Head of caudate nucleus (tissue), 42 donors: ENCODE measurements around the gene GPC2.
"Not testable (repeated sequence)": the region's sequence is repeated elsewhere in the genome, so short reads cannot be mapped to it uniquely, and the experiment has no call there.

Experiments used
- DNase-seq, 42 donors: peaks; one replicate each; pipeline versions ENCODE4 v3.0.0 to v3.0.0-alpha.2; 2020 to 2021; ENCODE audit warnings: mixed read lengths in 7 of 42
- intact Hi-C: fragments of 100-400 bp; cut with DNase I; formaldehyde crosslinking; loops from one replicate; pipeline ENCODE4 v1.15.0; 2022

Gene GPC2

GRCh38 chr7:100177045-100178001, at the start of gene GPC2, which contains the start of gene STAG3:
TSS of gene GPC2 (minus strand) at chr7:100177381. CDS start at chr7:100177199, 182 bp downstream.
TSS of gene STAG3 (plus strand) at chr7:100177918. CDS start at chr7:100180557, 2,639 bp downstream.
- intact Hi-C loops: no loop called here

DNA sequence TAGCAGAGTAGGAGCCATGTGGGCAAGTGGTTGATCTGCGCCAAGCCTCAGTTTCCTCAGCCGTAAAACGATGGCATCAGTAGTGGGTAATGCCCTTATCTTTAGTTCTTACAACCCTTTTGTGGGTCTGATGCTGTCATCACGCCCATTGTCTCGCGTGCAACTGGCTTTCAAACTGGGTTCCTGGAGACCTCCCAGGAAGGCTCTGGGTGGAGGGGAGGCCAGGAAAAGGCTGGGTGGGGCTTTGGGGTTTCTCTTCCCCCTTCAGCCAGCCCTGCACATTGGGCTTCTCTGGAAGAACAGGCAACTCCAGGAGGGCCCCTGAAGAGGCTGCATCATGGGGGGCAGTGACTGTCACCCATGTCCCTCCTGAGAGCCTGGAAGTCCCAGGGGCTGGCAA, 47.7 kb upstream of the GPC2 start:
- intact Hi-C loops, DNase-seq: not testable (repeated sequence)

More at GRCh38 chr7:100177045-100178001, at the start of gene GPC2, which contains the start of gene STAG3:
- peak; percentile 85 to 96 (median 93) for DNase-seq

- intact Hi-C loops, DNase-seq: not testable (repeated sequence)
These were observed 46.3 kb upstream of the GPC2 start for GRCh38 chr7:100223376-100223927.

DNA sequence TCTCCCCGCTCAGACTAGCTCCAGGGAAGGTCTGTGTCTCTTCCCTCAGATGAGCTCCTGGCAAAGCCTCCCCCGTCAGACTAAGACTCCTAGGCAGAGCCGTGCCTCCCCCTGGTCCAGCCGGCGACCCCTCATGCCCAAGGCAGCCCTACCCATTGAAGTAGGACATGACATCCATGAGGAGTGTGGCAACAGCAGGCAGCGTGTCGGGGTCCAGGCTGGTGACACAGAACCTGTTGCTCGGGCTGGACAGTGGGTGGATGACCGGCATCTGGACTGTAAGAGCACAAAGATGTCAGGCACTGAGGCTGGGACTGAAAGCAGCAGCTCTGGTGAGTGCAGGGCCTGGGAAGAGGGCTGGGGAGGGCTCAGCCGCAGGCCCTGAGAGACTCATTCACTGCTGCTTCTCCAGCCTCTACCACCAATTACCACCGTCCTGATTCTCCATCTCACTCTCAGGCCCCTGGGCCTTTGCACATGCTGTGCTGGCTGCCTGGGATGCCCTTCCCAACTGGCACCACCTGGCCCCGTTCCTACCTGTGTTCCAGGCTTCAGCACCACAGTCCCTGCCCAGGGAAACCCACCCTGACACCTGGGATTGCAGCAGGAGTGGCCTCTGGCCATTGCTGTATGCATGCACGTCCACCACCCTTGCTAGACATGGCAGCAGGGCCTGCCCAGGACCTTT, 45.4 kb upstream of the GPC2 start:
- DNase-seq: no peak
- intact Hi-C loops: no loop called here

DNA sequence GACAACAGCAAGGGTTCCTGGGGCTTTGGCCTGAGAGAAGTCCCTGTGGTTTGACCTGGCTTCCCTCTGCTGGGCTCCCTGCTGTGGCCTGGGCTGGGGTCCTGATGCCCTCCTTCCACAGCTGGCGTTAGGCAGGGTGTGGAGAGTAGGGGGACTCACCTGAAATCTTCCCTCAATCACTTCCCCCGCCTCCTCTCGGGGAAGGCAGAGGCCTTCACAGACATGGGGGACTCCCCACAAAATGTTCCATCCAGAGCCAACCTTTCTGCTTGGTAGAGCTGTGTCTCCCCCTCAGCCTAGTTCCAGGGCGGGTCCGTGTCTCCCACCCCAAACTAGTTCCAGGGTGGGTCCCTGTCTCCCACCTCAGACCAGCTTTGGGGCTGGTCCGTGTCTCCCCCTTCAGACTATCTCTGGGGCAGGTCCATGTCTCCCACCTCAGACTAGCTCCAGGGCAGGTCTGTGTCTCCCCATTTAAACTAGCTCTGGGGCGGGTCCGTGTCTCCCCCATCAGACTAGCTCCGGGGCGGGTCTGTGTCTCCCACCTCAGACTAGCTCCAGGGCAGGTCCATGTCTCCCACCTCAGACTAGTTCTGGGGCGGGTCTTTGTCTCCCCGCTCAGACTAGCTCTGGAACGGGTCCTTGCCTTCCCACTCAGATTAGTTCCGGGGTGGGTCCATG, 44.7 kb upstream of the GPC2 start:
- intact Hi-C loops: no loop called here
- DNase-seq: no peak

GRCh38 chr7:100221231-100221718, 44.1 kb upstream of the GPC2 start:
- intact Hi-C loops: no loop called here

DNA sequence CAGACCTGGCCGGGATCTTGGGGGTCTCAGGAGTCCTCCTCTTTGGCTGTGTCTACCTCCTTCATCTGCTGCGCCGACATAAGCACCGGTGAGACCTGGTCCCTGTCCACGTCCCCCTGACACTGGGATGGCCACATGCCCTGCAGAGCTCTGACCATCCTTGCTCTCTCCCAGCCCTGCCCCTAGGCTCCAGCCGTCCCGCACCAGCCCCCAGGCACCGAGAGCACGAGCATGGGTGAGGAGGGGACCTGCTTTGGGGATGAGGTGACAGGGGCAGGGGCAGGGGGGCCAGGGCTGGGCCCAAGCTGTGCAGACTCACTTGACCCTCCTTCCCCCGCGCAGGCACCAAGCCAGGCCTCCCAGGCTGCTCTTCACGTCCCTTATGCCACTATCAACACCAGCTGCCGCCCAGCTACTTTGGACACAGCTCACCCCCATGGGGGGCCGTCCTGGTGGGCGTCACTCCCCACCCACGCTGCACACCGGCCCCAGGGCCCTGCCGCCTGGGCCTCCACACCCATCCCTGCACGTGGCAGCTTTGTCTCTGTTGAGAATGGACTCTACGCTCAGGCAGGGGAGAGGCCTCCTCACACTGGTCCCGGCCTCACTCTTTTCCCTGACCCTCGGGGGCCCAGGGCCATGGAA, 43.5 kb upstream of the GPC2 start:
- no peak for DNase-seq
- intact Hi-C loops: no loop called here

More at GRCh38 chr7:100221231-100221718, 44.1 kb upstream of the GPC2 start:
- DNase-seq: no peak

DNA sequence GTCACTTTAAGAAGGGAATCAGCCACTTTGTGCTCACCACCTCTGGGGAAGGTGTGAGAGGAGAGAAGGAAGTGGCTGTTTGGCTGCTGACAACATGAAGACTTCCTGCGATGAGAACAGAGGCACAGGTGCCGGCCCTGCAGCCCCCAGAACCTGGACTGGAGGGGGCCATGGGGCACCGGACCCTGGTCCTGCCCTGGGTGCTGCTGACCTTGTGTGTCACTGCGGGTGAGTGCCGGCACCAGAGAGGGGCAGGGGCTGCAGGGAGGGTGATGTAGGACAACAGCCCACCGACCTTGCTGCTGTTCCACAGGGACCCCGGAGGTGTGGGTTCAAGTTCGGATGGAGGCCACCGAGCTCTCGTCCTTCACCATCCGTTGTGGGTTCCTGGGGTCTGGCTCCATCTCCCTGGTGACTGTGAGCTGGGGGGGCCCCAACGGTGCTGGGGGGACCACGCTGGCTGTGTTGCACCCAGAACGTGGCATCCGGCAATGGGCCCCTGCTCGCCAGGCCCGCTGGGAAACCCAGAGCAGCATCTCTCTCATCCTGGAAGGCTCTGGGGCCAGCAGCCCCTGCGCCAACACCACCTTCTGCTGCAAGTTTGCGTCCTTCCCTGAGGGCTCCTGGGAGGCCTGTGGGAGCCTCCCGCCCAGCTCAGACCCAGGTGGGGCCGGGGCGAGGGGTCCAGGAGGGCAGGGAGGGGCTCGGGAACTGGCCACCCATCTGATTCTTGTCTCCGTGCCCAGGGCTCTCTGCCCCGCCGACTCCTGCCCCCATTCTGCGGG, 42.8 kb upstream of the GPC2 start, which contains the start of gene PVRIG:
Gene PVRIG (plus strand): TSS at position 149 of the 785 bp plus-strand sequence. CDS start 22 bp downstream, at position 171.
- DNase-seq: not testable (repeated sequence)
- intact Hi-C loops: loop anchor here (5.0 kb wide), 1 partner anchor 47 kb away; no protein-coding TSS in a partner anchor

DNA sequence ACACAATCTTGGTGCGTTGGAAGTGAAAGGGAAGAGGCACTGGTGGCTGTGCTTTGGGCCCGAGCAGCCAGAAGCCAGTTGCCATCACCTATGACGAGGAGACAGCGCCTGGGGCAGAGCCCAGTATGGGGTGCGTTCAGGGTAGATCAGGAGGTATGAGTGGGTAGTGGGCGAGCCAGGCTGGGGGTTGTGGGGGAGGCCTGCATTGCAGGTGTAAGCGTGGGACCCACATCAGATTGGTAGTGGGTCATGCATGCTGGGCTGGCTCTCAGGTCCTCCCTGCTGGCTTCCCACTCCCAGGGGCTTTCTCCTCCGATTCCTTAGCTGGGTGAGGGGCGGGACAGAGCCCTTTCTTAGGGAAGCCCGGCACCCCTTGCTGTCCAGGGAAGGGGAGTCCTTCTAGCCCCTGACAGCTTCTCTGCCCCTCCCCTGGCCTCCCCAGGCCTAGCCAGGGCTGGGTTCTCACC, 42.1 kb upstream of the GPC2 start:
- intact Hi-C loops: loop anchor here (5.0 kb wide), 1 partner anchor 48 kb away; no protein-coding TSS in a partner anchor

DNA sequence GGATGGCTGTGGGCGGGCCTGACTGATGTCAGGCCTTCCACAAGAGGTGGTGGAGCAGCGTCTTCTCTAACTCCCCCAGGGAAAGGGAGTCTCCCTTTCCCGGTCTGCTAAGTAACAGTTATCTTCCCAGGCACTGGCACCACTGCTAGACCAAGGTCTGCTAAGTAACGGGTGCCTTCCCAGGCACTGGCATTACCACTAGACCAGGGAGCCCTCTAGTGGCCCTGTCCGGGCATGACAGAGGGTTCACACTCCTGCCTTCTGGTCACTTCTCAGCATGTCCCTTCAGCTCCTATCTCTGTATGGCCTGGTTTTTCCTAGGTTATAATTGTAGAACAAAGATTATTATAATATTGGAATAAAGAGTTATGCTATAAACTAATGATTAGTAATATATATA, 40.8 kb upstream of the GPC2 start:
- DNase-seq: peak; percentile 60 to 97 (median 92)
- intact Hi-C loops: loop anchor here (5.0 kb wide), 1 partner anchor 49 kb away; no protein-coding TSS in a partner anchor

More for the DNA sequence above, 42.1 kb upstream of the GPC2 start:
- no peak for DNase-seq

DNA sequence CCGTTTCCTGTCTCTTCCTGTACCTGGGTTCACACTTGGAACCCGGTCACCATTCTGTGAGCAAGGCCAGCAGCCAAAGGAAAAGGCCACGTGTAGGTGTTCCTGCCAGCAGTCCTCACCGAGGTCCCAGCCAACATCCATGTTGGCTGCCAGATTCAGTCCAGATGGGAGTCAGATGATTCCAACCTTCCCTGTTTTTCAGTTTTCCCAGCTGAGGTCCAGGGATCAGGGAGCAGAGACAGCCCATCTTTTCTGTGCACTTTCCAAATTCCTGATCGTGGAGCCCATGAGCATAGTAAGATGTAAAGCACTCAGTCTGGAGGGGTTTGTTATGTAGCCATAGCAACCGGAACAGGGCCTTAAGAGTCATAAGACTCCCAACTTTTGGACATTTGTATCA, 38.7 kb upstream of the GPC2 start:
- intact Hi-C loops: loop anchor here (5.0 kb wide), 1 partner anchor 51 kb away; no protein-coding TSS in a partner anchor
- peak in 12 of 42 donors; percentile 19 to 62 (median 36) for DNase-seq

GRCh38 chr7:100214356-100214755, 37.2 kb upstream of the GPC2 start:
- DNase-seq, intact Hi-C loops: not testable (repeated sequence)

DNA sequence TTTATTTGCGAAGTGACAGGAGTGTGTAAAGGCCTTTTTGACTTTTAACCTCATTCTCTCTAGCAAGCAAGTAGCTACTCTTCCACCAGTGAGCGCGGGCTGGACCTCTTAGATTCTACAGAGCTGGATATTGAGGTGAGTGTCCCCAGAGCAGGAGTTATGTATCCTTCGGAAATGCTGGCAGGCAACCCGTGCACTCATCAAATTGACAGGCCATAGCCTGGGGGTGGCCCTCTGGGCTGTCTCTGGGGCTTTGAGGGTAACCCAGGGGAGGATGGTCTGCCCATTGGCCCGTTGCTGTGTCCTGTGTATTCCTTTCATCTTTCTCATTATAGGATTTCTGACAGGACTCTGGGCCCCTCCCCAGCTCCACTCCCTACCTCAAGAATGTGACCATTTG, 36.5 kb upstream of the GPC2 start:
- intact Hi-C loops: no loop called here
- DNase-seq: no peak

DNA sequence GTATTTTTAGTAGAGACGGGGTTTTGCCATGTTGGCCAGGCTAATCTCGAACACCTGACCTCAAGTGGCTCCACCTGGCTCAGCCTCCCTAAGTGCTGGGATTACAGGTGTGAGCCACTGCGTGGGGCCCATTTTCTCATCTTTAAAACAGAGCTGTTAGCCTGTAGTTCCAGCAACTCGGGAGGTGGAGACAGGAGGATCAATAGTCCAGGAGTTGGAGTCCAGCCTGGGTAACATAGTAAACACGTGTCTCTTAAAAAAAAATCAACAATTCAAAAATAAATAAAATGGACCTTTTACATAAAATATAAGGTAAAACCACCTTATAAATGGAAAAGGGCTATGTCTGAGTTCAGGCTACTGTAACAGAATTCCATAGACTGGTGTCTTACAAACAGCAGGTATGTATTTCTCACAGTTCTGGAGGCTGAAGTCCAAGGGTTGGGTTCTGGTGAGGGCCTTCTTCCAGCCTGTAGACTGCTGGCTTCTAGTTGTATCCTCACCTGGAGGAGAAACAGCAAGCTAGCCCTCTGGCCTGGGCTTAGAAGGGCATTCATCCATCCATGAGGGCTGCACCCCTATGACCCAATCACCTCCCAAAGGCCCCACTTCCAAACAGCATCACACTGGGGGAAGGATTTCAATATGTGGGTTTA, 35.6 kb upstream of the GPC2 start:
- intact Hi-C loops: no loop called here
- DNase-seq: no peak

- DNase-seq: no peak
- intact Hi-C loops: no loop called here
These were observed 34.2 kb upstream of the GPC2 start for GRCh38 chr7:100211342-100211780.

GRCh38 chr7:100210805-100211204, 33.6 kb upstream of the GPC2 start:
- intact Hi-C loops: no loop called here
- peak in 12 of 42 donors; percentile 16 to 62 (median 32) for DNase-seq
